ENCODE data around the gene FGF4.

FGF4 gene, protein sequence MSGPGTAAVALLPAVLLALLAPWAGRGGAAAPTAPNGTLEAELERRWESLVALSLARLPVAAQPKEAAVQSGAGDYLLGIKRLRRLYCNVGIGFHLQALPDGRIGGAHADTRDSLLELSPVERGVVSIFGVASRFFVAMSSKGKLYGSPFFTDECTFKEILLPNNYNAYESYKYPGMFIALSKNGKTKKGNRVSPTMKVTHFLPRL

DNA sequence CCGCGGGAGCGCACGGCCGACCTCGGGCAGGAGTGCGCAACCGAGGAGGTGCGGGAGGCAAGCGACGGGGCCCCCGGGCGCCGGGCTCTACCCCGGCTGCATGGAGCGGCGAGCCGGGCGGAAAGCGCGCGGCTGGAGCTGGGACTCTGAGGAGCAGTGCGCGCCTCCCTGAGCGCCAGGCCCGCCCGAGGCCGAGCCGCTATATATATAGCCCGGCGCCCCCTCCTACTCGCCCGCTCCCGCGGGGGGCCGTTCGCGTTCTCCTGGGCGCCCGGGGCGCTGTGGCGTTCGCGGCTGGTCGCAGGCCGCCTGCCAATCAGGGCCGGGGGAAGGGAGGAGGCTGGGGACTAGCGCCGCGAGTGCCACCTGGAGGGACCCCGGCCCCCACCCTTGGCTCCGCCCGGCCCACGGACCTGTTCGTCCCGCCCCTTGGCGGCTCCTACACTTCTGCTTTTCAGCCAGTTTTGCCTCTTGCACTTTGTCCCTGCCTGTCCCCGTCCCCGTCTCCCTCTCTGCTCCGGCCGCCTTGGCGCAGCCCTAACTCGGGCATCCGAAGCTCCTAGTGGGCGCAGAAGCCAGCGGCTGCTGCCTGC lies at the start of gene FGF4:
FGF4 (minus strand) TSS at position 179 of the 593 bp plus-strand sequence. CDS start 257 bp downstream, outside the sequence.
- no peak for DNase-seq

DNA sequence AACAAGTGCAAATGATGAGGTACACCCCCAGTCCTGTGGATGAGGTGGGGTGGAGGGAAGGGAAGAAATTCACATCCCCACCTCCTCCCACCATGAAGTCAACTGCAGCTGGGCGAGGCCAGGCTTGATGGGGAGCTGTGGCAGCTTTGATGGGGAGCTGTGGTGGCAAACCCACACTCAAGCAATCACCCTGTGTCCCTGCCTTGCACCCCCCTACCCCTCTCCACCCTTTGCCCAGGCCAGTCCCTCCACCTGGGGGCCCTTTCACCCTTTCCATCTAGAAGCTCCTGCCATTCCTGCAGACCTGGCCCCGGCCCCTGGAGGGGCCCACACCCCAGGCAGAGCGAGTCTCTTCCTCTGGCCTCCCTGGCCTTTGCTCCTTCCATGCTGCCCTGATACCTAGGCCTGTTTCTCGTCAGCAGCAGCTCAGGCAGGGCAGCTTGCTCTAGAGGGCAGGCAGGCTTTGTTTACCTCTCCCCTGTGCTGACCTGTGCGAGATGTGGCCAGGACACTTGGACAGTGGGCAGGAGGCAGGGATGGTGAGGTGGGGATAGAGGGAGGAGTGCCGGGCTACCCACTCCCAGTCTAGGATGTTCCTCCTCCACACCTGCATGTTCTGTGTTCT lies 48.6 kb upstream of the FGF4 start:
- DNase-seq: no peak

DNA sequence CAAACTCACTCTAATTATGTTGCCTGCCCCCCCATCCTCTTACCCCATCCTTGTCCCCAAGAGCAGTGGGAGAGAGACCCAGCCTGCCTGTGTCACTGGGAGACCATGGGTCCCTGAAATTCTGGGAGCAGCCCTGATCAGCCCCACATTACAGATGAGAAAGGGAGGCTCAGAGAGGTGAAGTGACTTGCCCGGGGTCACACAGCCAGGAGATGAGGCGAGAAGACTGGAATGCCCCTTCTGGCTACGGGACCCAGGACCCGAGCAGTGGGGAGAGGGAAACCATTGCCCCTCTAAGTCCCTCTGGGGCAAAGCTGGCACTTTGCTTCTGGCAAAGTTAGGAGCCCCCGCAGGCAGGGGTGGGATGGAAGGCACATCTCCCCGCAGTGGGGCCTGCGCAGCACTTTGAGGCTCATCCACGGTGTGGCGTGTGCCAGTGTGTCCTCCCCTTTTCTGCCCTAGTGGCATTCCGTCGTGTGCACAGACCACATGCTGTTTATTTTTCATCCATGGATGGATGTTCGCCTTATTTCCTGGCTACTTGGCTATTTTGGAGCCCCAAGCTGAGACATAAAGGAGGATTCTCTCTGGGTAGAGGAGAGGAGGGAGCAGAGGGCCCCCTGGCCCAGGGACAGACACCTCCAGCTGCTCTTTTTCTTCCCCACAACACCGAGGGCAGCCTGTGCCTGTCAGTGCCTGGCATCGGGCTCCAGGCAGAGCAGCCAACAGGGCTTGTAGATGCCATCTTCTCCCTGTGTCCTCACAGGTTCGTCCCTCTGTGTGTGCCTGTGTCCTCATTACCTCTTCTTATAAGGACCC lies 47.7 kb upstream of the FGF4 start:
- no peak for DNase-seq

DNA sequence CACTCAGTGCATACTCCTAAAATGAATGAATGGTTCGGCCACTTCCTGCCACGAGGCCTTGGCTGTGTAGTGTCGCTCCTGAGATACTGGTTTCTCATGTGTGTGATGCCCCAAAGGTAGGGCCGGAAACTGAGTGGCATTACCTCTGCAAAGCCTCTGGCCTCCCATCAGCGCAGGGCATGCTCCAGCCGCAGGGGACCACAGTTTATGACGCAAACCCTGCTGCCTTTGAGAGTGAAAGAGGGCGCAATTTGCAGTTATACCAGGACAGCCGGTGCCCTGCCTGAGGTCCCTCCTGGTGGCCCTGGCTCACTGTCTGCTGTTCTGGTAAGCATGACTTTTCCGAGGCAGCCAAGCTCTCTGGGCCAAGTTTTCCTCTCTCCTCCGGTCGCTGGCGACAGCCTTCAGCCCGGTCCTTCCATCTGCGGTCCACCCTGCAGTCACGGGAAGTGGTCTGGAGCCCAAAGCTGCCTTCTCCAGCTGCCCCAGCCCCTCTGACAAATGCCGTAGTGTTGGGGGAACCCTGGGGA lies 46.4 kb upstream of the FGF4 start:
- no peak for DNase-seq

- no peak for DNase-seq
Observed at GRCh38 chr11:69820441-69820840, 45.3 kb upstream of the FGF4 start.

DNA sequence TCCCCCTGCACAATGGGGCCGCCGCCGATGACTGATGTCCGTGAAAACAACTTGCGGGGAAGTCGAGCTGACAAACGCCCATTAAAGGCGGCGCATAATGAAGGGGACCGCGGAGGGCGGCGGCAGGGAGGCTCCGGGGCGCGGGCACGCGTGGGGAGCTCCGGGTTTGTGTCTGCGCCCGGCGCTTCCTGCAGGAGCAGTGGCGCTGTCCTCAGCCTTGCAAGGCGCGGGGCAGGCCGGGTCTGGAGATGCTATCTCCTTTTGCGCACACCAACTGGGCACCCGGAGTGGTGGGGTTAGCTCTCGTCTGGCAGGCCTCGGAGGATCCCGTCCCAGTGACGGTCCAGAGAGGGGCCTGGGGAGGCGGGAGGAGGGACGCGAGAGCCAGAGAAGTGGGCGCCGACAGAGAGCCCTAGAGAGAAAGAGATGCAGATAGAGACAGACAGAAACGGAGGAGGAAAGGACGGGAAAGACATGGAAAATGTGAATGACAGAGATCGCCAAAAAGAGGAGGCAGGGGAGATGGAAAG lies 44.5 kb upstream of the FGF4 start:
- DNase-seq: no peak

GRCh38 chr11:69818603-69819441 lies 43.7 kb upstream of the FGF4 start, which contains the start of gene FGF3:
Gene FGF3 (minus strand): TSS chr11:69819416. CDS start chr11:69818933, 483 bp downstream.
- DNase-seq: no peak

DNA sequence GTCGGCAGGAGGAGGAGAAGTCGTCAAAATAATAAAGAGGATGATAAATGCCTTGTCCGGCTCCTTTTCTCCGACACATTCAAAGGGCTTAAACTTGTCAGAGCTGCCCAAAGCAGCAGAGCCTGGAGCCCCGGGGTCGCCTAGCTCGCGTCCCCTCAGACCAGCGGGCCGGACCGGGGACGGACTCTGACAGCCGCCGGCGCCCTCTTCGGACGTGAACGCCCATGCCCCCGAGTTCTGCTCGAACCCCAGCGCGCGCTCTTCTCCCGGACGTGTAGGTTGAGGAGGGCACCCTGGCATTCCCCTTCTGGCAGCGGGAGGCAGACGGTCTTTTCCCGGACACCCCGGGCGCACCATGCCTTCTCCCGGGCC lies 43.1 kb upstream of the FGF4 start:
- no peak for DNase-seq

- DNase-seq: no peak
Observed at GRCh38 chr11:69817265-69818230, 42.4 kb upstream of the FGF4 start.

- no peak for DNase-seq
Observed at GRCh38 chr11:69816671-69817070, 41.5 kb upstream of the FGF4 start.

- no peak for DNase-seq
Observed at GRCh38 chr11:69815973-69816372, 40.8 kb upstream of the FGF4 start.

- DNase-seq: no peak
Observed at GRCh38 chr11:69814902-69815301, 39.8 kb upstream of the FGF4 start.

DNA sequence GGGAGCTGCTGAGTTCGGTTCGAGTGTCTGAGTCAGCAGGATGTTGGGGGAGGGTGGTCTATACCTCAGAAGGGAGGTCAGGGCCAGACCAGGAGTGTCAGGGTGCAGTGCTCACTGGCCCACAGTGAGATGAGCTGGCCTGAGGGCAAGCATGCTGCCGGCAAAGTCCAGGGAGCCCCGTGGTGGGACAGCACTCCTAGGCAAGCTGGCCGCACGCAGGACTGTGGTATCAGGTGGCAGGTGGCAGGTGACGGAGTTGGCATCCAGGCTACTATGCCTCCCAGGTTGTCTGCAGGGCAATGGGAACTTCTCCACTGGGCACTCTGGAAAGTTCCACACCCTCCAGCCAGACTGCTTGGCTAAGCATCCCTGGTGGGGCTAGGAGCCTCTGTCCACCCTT lies 39.3 kb upstream of the FGF4 start:
- DNase-seq: no peak

DNA sequence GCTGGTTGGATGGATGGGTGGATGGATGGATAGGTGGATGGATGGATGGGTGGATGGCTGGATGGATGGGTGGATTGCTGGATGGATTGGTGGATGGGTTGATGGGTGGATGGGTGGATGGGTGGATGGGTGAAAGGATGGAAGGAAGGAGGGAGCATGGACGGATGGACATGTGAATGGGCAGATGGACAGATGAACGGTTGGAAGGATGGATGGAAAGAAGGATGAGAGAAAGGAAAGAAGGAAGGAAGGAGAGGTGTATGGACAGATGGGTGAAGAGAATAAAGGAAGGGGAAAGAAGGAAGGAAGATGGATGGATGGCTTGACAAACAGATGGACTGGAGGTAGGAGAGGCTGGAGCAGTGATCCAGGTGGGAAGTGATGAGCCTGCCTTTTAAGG lies 38.7 kb upstream of the FGF4 start:
- no peak for DNase-seq

DNA sequence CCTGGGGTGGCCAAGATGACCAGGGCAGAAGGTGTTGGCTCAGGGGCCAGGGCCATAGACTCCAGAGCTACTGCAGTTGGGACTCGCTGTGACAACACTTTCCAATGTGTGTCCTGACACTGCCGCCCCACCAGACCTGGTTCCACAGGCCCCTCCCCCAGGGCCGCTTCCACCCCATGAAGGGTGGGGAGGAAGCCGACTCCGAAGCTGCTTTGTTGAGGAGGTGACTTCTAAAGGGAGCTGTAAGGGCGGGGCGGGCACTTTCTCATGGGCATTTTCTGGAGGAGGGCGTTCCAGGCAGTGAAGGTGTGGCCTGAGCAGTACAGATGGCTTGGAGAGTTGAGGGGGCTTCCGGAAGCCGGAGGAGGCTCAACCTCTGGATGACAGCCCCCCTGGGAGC lies 37.8 kb upstream of the FGF4 start:
- DNase-seq: no peak

- no peak for DNase-seq
Observed at GRCh38 chr11:69812256-69812655, 37.1 kb upstream of the FGF4 start.

GRCh38 chr11:69811431-69811830 lies 36.3 kb upstream of the FGF4 start:
- DNase-seq: no peak

DNA sequence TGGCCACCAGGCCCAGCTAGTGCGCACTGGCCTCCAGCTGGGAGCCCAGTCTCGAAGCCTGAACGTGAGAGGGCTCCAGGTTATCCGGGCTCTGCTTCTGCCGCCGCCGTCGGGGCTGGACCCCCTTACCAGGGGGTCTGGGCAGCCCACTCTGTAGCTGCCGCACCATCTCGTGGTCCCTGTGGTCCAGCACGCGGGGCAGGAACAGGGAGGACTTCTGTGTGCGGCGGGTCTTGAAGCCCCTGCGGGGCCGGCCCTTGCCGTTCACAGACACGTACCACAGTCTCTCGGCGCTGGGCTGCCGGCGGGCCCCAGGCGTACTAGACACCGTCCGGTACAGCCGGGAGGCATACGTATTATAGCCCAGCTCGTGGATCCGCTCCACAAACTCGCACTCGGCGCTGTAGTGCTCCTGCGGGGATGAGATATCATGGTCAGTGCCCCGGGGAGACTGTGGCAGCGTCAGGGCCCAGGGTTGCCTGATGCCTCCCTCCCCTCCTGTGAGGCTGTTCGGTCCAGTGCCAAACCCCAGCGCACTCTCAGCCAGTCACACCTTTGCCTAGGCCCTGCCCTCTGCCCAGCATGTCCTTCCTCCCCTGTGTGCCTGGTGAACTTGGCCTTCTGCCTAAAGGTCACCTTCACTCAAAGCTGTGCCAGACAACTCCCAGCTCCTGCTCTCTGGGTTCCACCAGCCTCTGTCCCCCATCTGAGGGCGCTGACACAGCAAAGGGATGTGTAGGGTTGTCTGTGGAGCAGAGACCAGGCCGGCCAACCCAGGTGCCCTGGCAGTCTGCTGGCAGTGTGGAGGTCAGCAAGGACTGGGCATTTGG lies 35.4 kb upstream of the FGF4 start:
- DNase-seq: no peak

DNA sequence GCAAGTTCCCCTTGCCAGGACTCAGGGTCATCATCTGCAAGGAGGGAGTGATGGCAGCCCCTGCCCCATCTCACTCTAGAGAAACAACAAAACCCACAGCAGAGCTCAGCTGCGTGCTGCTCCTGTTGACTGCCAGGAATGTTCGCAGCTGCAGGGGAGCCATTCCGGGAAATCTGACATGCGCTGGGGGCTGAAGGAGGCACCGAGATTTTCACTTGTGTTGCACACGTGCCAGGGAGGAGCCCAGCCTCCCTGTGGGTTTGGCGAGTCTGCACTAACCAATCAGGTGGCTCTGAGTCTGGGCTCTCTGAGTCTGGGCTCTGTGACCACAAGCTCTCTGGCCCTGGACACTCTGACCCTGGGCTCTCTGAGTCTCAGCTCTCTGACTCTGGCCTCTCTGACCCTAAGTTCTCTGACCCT lies 33.5 kb upstream of the FGF4 start:
- no peak for DNase-seq

Measured in NCI-H748 treated with DMSO at 0.1 percent for 48 hours (cell line).